SU-DHL-6 (cell line): Measurements from ENCODE around the gene GRIA1.

Experiments used
- H2AFZ ChIP-seq: fragments of 200-600 bp; sonication (generic); 2 replicates; pipeline ENCODE4 v1.6.1; 2014; ENCODE audit warnings: low read depth, mild to moderate bottlenecking, moderate library complexity, mixed read lengths, antibody characterized with exemption, low read length; ENCODE audit not compliant: severe bottlenecking
- H3F3A ChIP-seq: fragments of 200-600 bp; shearing (Covaris generic); 2 replicates; pipeline ENCODE4 v1.6.0; 2016; ENCODE audit warnings: antibody characterized with exemption, mild to moderate bottlenecking; ENCODE audit not compliant: insufficient read depth
- H3K27ac ChIP-seq: fragments of 200-600 bp; sonication (generic); 2 replicates; pipeline ENCODE4 v1.5.1; 2016; ENCODE audit warnings: low read depth, mild to moderate bottlenecking, low read length, moderate library complexity, mixed read lengths
- H3K27me3 ChIP-seq: fragments of 200-600 bp; sonication (generic), shearing (Covaris generic); 2 replicates; pipeline ENCODE4 v1.6.0; 2014; ENCODE audit warnings: mild to moderate bottlenecking, low read length
- H3K36me3 ChIP-seq: fragments of 200-600 bp; sonication (generic); 2 replicates; pipeline ENCODE4 v1.6.1; 2014; ENCODE audit warnings: mild to moderate bottlenecking, low read length, mixed read lengths
- H3K4me2 ChIP-seq: fragments of 300-600, 200-600 bp; shearing (Covaris generic), sonication (generic); 2 replicates; pipeline ENCODE4 v1.6.0; 2014; ENCODE audit warnings: low read length, low read depth, mild to moderate bottlenecking; ENCODE audit not compliant: poor library complexity, severe bottlenecking
- H3K4me3 ChIP-seq: fragments of 200-600 bp; sonication (generic); 2 replicates; pipeline ENCODE4 v1.5.1; 2014; ENCODE audit warnings: antibody characterized with exemption, low read length, mild to moderate bottlenecking, mixed read lengths; ENCODE audit not compliant: insufficient read depth, poor library complexity, severe bottlenecking
- H3K79me2 ChIP-seq: fragments of 200-600 bp; sonication (generic); 2 replicates; pipeline ENCODE4 v1.6.1; 2014; ENCODE audit warnings: mild to moderate bottlenecking, low read length, moderate library complexity; ENCODE audit not compliant: insufficient read depth
- H3K9ac ChIP-seq: fragments of 200-600 bp; sonication (generic); 2 replicates; pipeline ENCODE4 v1.7.0; 2014; ENCODE audit warnings: mild to moderate bottlenecking, low read length
- H3K9me2 ChIP-seq: fragments of 200-600 bp; sonication (generic); replicated peaks from 2 replicates; pipeline ENCODE4 v1.6.1; 2014; ENCODE audit warnings: low read length; ENCODE audit not compliant: insufficient read depth
- H3K9me3 ChIP-seq: fragments of 200-600 bp; sonication (generic); 2 replicates; pipeline ENCODE4 v1.6.1; 2014; ENCODE audit warnings: low read length, mixed read lengths; ENCODE audit not compliant: insufficient read depth
- H4K20me1 ChIP-seq: fragments of 200-600 bp; sonication (generic); 2 replicates; pipeline ENCODE4 v1.6.1; 2014; ENCODE audit warnings: low read depth, mild to moderate bottlenecking, antibody characterized with exemption, low read length, moderate library complexity, mixed read lengths
- CTCF ChIP-seq: fragments of 200-600 bp; sonication (generic); IDR thresholded peaks from one replicate; pipeline ENCODE4 v1.5.1; 2017; ENCODE audit warnings: antibody characterized with exemption, mild to moderate bottlenecking, low read length, moderate library complexity; ENCODE audit not compliant: insufficient read depth, poor library complexity, severe bottlenecking
- EZH2phosphoT487 ChIP-seq: fragments of 200-600 bp; sonication (generic), shearing (Covaris generic); conservative IDR thresholded peaks from 2 replicates; pipeline ENCODE4 v1.6.1; 2018; ENCODE audit warnings: mild to moderate bottlenecking, antibody characterized with exemption, low read length, moderate library complexity, mixed read lengths

The GRIA1 gene

DNA sequence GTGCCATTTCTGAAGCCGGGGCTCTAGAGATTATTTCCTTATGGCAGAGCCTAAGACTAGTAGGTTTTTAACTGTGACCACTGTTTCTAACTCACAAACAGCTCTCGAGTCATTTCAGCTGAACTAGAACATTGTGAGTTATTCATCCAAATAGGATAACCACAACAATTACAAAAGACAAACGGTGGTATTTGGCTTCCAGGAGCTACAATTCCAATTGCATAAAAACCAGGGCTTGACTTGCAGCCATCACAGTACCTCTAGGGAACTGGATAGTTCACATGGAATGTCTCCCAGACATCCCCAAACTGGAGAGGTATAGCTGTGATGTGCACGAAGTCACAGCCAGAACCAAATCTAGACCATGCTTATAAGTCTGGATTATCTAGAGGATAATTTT, 323.4 kb downstream of the GRIA1 start:
- Histone ChIP-seq H3F3A (no peaks in the 10 kb centered on the region), H3K9me3 (no peaks in the 10 kb centered on the region), H2AFZ (no peak overlapping the region), H3K27ac (no peak overlapping the region), H3K9ac (no peak overlapping the region), H4K20me1 (no peaks in the 10 kb centered on the region), H3K4me2 (no peak overlapping the region), H3K36me3 (no peaks in the 10 kb centered on the region), H3K27me3 (no peaks in the 10 kb centered on the region), H3K4me3 (no peak overlapping the region), H3K79me2 (no peaks in the 10 kb centered on the region), H3K9me2 (no peaks in the 10 kb centered on the region)
- TF ChIP-seq CTCF (no peak), EZH2phosphoT487 (no peak)

GRCh38 chr5:153816870-153817269, 326.4 kb downstream of the GRIA1 start:
- no peaks in the 10 kb centered on the region for H3F3A ChIP-seq
- H3K27me3 ChIP-seq: no peaks in the 10 kb centered on the region
- H3K4me3 ChIP-seq: no peak overlapping the region
- no peak overlapping the region for H3K27ac ChIP-seq
- H3K9ac ChIP-seq: no peak overlapping the region
- H3K9me3 ChIP-seq: no peaks in the 10 kb centered on the region
- no peaks in the 10 kb centered on the region for H4K20me1 ChIP-seq
- no peak overlapping the region for H3K4me2 ChIP-seq
- no peaks in the 10 kb centered on the region for H3K9me2 ChIP-seq
- TF ChIP-seq CTCF: no peak
- no peak for TF ChIP-seq EZH2phosphoT487
- no peak overlapping the region for H2AFZ ChIP-seq
- H3K36me3 ChIP-seq: no peaks in the 10 kb centered on the region
- H3K79me2 ChIP-seq: no peaks in the 10 kb centered on the region

- H4K20me1 ChIP-seq: no peaks in the 10 kb centered on the region
- TF ChIP-seq EZH2phosphoT487 (no peak), CTCF (no peak)
- H3K9me3 ChIP-seq: no peaks in the 10 kb centered on the region
- no peaks in the 10 kb centered on the region for H3K36me3 ChIP-seq
- H3K4me2 ChIP-seq: no peak overlapping the region
- no peak overlapping the region for H2AFZ ChIP-seq
- H3K9ac ChIP-seq: no peak overlapping the region
- no peak overlapping the region for H3K4me3 ChIP-seq
- H3K79me2 ChIP-seq: no peaks in the 10 kb centered on the region
- no peaks in the 10 kb centered on the region for H3K27me3 ChIP-seq
- H3F3A ChIP-seq: no peaks in the 10 kb centered on the region
- no peaks in the 10 kb centered on the region for H3K9me2 ChIP-seq
- H3K27ac ChIP-seq: no peak overlapping the region
Observed at GRCh38 chr5:153818626-153819025, 328.2 kb downstream of the GRIA1 start.
